Memory B cell (primary cell): ENCODE results near the gene SMC3.
"Not testable (repeated sequence)": the region's sequence is repeated elsewhere in the genome, so short reads cannot be mapped to it uniquely, and the experiment has no call there.

Experiments used
- ATAC-seq: fragments of 150-1000 bp; cut with Tn5 transposase; 2 replicates; pipeline ENCODE4 v1.10.0; 2021; ENCODE audit warnings: low read depth, mild to moderate bottlenecking, moderate library complexity
- DNase-seq, 2 donors: peaks; one replicate each; pipeline ENCODE4 v3.0.0; 2022; ENCODE audit warnings: low spot score in 2 of 2
- H3K27ac Mint-ChIP-seq: one replicate; pipeline ENCODE4 v1.8.0; 2022; ENCODE audit warnings: mild to moderate bottlenecking, moderate library complexity, mixed read lengths
- H3K27me3 Mint-ChIP-seq: one replicate; pipeline ENCODE4 v1.8.0; 2022; ENCODE audit warnings: mixed read lengths
- H3K36me3 Mint-ChIP-seq: one replicate; pipeline ENCODE4 v1.8.0; 2022; ENCODE audit warnings: mild to moderate bottlenecking, mixed read lengths
- H3K4me1 Mint-ChIP-seq: one replicate; pipeline ENCODE4 v1.8.0; 2022; ENCODE audit warnings: mixed read lengths
- H3K4me3 Mint-ChIP-seq: one replicate; pipeline ENCODE4 v1.8.0; 2022; ENCODE audit warnings: mild to moderate bottlenecking, moderate library complexity, mixed read lengths
- H3K9me3 Mint-ChIP-seq: one replicate; pipeline ENCODE4 v1.8.0; 2022; ENCODE audit warnings: mixed read lengths

SMC3 gene

GRCh38 chr10:110615057-110615747 lies 47.7 kb downstream of the SMC3 start:
- no peak overlapping the region for H3K4me3 Mint-ChIP-seq
- no peaks in the 10 kb centered on the region for H3K27me3 Mint-ChIP-seq
- peaks cover 6% of the 10 kb centered on the region for H3K4me1 Mint-ChIP-seq
- H3K27ac Mint-ChIP-seq, result no peak overlapping the region
- ATAC-seq (no peak), DNase-seq (no peak)
- no peaks in the 10 kb centered on the region for H3K9me3 Mint-ChIP-seq
- no peaks in the 10 kb centered on the region for H3K36me3 Mint-ChIP-seq

- H3K4me1 Mint-ChIP-seq, result peaks cover 6% of the 10 kb centered on the region
- no peaks in the 10 kb centered on the region for H3K36me3 Mint-ChIP-seq
- no peak for DNase-seq
- no peak overlapping the region for H3K4me3 Mint-ChIP-seq
- no peak overlapping the region for H3K27ac Mint-ChIP-seq
- H3K27me3 Mint-ChIP-seq, result no peaks in the 10 kb centered on the region
- H3K9me3 Mint-ChIP-seq, result no peaks in the 10 kb centered on the region
- ATAC-seq, result no peak
These were observed 49.1 kb downstream of the SMC3 start for GRCh38 chr10:110616493-110617033.

- Mint-ChIP-seq H3K4me3 (no peak overlapping the region), H3K9me3 (no peaks in the 10 kb centered on the region), H3K4me1 (peaks cover 4% of the 10 kb centered on the region), H3K36me3 (no peaks in the 10 kb centered on the region), H3K27ac (no peak overlapping the region), H3K27me3 (no peaks in the 10 kb centered on the region)
- ATAC-seq (no peak), DNase-seq (no peak)
These were observed 50.1 kb downstream of the SMC3 start for GRCh38 chr10:110617425-110618229.

DNA sequence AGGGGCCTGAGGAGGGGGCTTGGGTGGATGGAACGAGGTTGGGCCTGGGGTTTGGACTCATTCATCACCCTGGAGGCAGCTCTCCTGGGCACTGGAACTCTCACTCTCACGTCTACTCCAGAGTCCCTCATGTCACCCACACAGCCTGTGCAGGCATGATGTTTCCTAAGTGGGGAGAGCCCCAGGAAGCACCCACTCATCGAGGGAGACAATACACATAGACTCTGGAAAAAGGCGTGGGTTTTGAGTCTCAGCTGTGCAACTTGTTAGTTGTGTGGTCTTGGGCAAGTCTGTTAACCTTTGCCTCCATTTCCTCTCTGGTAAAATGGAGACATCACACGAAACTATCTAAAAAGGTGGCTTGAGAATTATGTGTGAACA lies 50.7 kb downstream of the SMC3 start:
- Mint-ChIP-seq H3K9me3 (no peaks in the 10 kb centered on the region), H3K27me3 (no peaks in the 10 kb centered on the region), H3K36me3 (no peaks in the 10 kb centered on the region), H3K4me1 (peaks cover 4% of the 10 kb centered on the region), H3K4me3 (no peak overlapping the region), H3K27ac (no peak overlapping the region)
- no peak for DNase-seq
- no peak for ATAC-seq

DNA sequence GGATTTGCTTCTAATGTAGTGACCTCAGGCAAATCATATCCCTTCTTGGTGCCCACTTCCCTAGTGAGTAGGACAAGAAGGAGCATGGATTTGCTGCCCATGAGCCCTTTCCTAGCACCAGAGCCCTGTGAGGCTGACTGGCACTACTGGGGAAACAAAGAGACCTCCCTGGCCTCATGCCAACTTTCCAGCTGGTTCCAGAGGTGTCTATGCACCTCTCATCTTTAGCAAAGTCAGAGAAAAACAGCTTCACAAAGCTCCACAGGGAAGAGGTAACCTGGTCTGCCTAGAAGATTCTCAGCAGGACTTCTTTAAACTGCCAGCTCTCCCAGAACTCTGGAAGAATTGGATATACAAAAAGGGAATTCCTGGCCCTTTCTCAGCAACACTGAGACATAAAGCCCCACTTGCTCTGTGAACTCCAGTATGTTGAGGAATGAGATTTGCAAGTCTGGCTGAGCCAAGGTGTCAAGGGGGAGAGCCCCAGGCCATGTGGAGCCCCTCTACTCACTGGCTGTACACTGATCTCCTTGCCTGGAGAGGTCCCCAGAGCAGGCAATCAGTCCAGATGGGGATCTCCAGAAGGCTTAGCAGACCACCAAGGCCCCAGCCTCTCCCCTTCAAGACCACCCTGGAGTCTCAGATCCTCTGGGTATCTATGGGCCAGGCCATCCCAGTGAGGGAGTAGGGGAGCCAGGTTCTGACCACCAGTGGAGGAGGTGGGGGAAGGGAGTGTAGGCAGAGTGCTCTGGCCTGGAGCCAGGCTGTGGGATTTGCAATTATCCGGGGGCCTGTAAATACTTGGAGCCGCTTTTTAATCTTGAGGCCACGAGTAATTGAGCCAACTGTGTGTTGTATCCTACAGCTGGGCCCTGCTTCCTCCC lies 52.3 kb downstream of the SMC3 start:
- H3K4me3 Mint-ChIP-seq, result no peak overlapping the region
- H3K4me1 Mint-ChIP-seq, result peaks cover 2% of the 10 kb centered on the region
- ATAC-seq, result no peak
- no peaks in the 10 kb centered on the region for H3K27me3 Mint-ChIP-seq
- no peaks in the 10 kb centered on the region for H3K36me3 Mint-ChIP-seq
- no peak for DNase-seq
- no peaks in the 10 kb centered on the region for H3K9me3 Mint-ChIP-seq
- no peak overlapping the region for H3K27ac Mint-ChIP-seq

DNA sequence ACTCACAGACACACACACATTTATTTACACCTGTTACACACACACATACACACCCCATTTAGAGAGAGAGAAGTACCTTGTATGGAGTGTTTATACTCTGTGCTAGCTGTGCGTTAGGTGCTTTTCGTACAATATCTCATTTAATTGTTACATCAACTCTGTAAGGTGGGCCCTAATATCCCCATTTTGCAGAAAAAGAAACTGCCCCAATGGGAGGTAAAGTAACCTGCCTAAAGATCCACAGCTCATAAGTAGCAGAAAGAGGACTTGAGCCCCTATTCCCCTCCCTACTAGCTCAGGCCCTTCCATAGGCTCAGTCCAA lies 52.9 kb downstream of the SMC3 start:
- peaks cover 2% of the 10 kb centered on the region for H3K4me1 Mint-ChIP-seq
- ATAC-seq (no peak), DNase-seq (no peak)
- no peak overlapping the region for H3K27ac Mint-ChIP-seq
- no peaks in the 10 kb centered on the region for H3K9me3 Mint-ChIP-seq
- H3K4me3 Mint-ChIP-seq, result no peak overlapping the region
- H3K27me3 Mint-ChIP-seq, result peaks cover under 1% of the 10 kb centered on the region
- H3K36me3 Mint-ChIP-seq, result no peaks in the 10 kb centered on the region

GRCh38 chr10:110623316-110623715 lies 55.8 kb downstream of the SMC3 start:
- H3K4me3 Mint-ChIP-seq, H3K27me3 Mint-ChIP-seq, H3K9me3 Mint-ChIP-seq, H3K27ac Mint-ChIP-seq, DNase-seq, H3K36me3 Mint-ChIP-seq, ATAC-seq, H3K4me1 Mint-ChIP-seq: not testable (repeated sequence)

DNA sequence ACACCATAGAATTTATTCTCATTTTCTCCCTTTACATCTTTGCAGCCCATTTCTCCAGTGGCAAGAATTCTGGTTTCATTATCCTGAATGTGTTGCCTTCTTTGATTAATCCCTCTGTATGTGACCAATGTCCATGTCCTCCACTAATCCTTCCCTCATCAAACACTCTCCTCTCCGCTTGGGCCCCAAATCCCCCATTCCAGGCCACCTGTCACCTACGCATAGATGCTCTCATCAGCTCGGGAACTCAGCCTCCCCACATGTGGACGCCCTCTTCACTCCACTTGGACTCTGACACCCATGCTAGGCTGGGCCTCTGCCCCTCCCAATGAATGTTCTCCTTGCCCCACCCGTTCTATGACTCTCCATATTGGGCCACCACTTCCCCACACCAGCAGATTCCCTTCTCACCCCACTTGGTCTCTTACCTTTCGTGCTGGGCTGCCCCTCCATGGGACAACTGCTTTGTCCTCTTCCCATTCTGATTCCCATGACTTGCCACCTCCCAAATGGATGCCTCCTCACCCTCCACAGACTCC lies 57.9 kb downstream of the SMC3 start:
- Mint-ChIP-seq H3K27ac (no peak overlapping the region), H3K4me3 (no peak overlapping the region), H3K4me1 (no peaks in the 10 kb centered on the region), H3K9me3 (peaks cover 5% of the 10 kb centered on the region), H3K36me3 (peaks cover 4% of the 10 kb centered on the region), H3K27me3 (peaks cover 6% of the 10 kb centered on the region)
- DNase-seq (no peak), ATAC-seq (no peak)

DNA sequence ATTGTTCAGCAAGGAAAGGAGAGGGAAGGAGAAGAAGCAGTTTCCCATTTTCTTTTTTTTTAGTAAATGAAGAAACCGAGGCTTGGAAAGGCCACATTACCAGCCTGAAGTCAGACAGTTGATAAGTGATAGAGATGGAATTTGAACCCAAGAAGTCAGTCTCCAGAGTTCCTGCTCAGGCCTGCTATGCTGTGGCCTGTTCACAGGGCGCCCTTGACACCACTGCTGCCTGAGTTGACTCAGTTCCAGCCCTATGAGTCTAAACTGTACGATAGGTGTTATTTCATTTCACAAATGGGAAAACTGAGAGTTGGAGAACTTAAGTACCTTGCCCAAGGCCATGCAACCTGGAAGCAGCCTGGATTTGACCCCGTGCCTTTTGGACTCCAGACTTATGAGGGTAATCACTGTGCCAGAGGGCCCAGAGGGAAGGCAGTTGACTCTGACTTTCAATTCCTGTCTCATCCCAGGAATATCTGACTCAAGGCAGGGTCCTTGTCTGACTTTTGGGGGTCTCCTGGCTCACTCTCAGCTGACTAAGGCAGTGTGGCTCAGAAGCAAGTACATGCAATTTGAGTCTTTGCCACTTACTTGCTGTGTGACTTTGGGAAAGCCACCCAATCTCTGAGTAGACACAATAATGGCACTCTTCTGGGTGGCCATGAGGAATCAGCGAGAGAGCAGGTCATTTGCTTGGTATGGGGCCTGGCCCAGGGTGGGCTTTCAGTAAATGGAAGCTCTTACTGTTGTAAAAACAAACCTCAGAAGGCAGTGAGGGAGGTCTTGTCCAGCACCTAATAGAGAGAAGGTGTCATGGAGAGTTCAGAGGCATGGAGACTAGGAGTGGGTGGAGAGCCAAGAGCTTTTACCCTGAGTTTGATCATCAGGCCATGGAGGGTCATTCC lies 58.7 kb downstream of the SMC3 start:
- H3K36me3 Mint-ChIP-seq, result peaks cover 4% of the 10 kb centered on the region

DNA sequence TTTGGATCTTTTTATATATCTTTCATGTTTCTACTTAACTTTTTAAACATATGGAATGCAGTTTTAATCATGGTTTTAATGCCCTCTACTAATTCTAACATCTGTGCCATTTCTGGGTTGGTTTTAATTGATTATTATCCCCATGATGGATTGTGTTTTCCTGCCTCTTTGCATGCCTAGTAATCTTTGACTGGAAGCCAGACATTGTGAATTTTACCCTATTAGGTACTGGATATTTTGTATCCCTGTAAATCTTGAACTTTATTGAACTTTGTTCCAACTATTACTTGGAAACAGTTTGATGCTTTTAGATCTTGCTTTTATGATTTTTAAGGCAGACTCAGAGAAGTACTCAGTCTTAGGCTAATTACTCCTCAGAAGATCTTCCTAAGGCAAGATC lies 60.7 kb downstream of the SMC3 start:
- DNase-seq, result no peak
- H3K27me3 Mint-ChIP-seq, result peaks cover 6% of the 10 kb centered on the region
- peaks cover 5% of the 10 kb centered on the region for H3K9me3 Mint-ChIP-seq
- no peak overlapping the region for H3K4me3 Mint-ChIP-seq
- H3K27ac Mint-ChIP-seq, result no peak overlapping the region
- ATAC-seq, result no peak
- no peaks in the 10 kb centered on the region for H3K4me1 Mint-ChIP-seq
- H3K36me3 Mint-ChIP-seq, result peaks cover 4% of the 10 kb centered on the region

More for the DNA sequence above, 58.7 kb downstream of the SMC3 start:
- DNase-seq, result no peak
- H3K4me1 Mint-ChIP-seq, result no peaks in the 10 kb centered on the region
- H3K27ac Mint-ChIP-seq, result no peak overlapping the region
- peaks cover 5% of the 10 kb centered on the region for H3K9me3 Mint-ChIP-seq
- H3K27me3 Mint-ChIP-seq, result peaks cover 6% of the 10 kb centered on the region
- H3K4me3 Mint-ChIP-seq, result no peak overlapping the region
- ATAC-seq, result no peak

- Mint-ChIP-seq H3K27ac (no peak overlapping the region), H3K4me3 (no peak overlapping the region), H3K36me3 (peaks cover 4% of the 10 kb centered on the region), H3K27me3 (peaks cover 7% of the 10 kb centered on the region), H3K4me1 (no peaks in the 10 kb centered on the region), H3K9me3 (peaks cover 5% of the 10 kb centered on the region)
- DNase-seq (no peak), ATAC-seq (no peak)
These were observed 62.2 kb downstream of the SMC3 start for GRCh38 chr10:110629680-110630191.

DNA sequence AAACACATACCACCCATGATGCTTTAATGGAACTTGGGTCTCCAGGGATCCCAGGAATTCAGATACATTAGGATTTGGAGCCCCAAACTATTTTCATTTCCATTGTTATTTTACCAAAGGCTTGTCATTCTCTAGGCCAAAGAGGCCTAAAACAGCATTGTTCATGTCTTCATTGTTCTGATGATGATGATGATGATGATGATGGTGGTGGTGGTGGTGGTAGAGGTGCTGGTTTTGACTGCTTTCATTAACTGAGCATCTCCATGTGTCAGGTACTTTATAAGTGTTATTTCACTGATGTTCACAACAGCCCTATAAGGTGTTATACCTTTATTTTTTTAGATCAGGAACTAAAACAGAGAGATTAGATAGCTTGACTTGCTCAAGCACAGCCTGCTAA lies 64.4 kb downstream of the SMC3 start:
- Mint-ChIP-seq H3K27me3 (peaks cover 3% of the 10 kb centered on the region), H3K27ac (no peak overlapping the region), H3K4me1 (no peaks in the 10 kb centered on the region), H3K4me3 (no peak overlapping the region), H3K9me3 (peaks cover 5% of the 10 kb centered on the region), H3K36me3 (peaks cover 4% of the 10 kb centered on the region)
- ATAC-seq (no peak), DNase-seq (no peak)
